Peyer's patch (tissue), 4 donors: ENCODE results near the gene HS6ST2.

Experiments
- CTCF ChIP-seq, 6 experiments: fragments of 450-650 bp in 4 of 6; fragments of 200-600 bp in 2 of 6; sonication (generic) in 1 of 6; IDR thresholded peaks; one replicate each; pipeline ENCODE4 v1.5.1; 2017 to 2019; ENCODE audit warnings: antibody characterized with exemption in 6 of 6, mild to moderate bottlenecking in 3 of 6, moderate library complexity in 1 of 6
- POLR2A ChIP-seq, 2 donors: fragments of 450-650 bp; IDR thresholded peaks; one replicate each; pipeline ENCODE4 v1.5.1; 2017; ENCODE audit warnings: antibody characterized with exemption in 2 of 2, mild to moderate bottlenecking in 2 of 2, moderate library complexity in 2 of 2

GRCh38 chrX:132664273-132664672 lies 294.2 kb downstream of the HS6ST2 start:
- TF ChIP-seq CTCF (IDR thresholded peaks at IDR 0.05), result no peak
- TF ChIP-seq POLR2A (IDR thresholded peaks at IDR 0.05), result no peak
